Right lobe of liver (tissue), 4 donors: ENCODE data around the gene SNED1.
A peak's percentile ranks its signal among the peaks of the same experiment; 100 is the strongest.

ENCODE experiments used
- CTCF ChIP-seq, 4 donors: fragments of 200-600 bp in 3 of 4; fragments of 450-650 bp in 1 of 4; IDR thresholded peaks; one replicate each; pipeline versions ENCODE4 v1.5.1 to v1.8.0; 2016 to 2022; ENCODE audit warnings: antibody characterized with exemption in 4 of 4, mild to moderate bottlenecking in 2 of 4
- POLR2A ChIP-seq: fragments of 450-650 bp; IDR thresholded peaks from one replicate; pipeline ENCODE4 v1.6.1; 2017; ENCODE audit warnings: antibody characterized with exemption, mild to moderate bottlenecking
- donor health status: DM: no; HTN: no; CAD: no.
- donor health status: DM: no; HTN: no; CAD: no.
- donor health status: DM: no; HTN: yes; CAD: no.

GRCh38 chr2:240989451-240990265 lies 8.8 kb upstream of the SNED1 start:
- TF ChIP-seq CTCF (IDR thresholded peaks at IDR 0.05) (peak; percentile 45 to 63 (median 54)), POLR2A (no peak)
